SH-SY5Y (cell line): Measurements from ENCODE around the gene GALC.

Experiments
- GATA2 ChIP-seq: IDR thresholded peaks from 2 replicates; pipeline ENCODE4 v1.6.1; 2011; ENCODE audit warnings: mild to moderate bottlenecking, low read depth, low read length
- GATA3 ChIP-seq: IDR thresholded peaks from 2 replicates; pipeline ENCODE4 v1.6.1; 2011; ENCODE audit warnings: low read depth, mild to moderate bottlenecking, low read length, moderate library complexity

GALC gene

DNA sequence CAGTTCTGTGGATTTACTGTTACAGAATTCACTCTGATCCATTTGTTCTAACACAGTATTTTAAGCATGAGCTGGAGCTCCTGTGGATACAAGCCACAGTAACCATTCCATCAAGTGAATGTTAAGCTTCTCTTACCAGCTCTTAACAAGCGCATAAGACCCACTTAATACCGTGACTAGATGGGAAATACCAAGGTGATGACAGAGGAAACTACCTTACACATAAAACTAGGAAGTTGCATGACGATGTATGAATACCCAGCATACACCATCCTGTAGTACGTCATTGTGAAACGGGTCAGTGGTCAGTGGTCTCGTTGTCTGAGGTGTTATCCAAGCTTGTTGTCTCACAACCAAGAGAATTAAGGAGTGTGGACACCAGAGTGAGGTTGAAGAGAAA is 2.0 kb upstream of the GALC start:
- TF ChIP-seq GATA3 (no peak), GATA2 (no peak)

DNA sequence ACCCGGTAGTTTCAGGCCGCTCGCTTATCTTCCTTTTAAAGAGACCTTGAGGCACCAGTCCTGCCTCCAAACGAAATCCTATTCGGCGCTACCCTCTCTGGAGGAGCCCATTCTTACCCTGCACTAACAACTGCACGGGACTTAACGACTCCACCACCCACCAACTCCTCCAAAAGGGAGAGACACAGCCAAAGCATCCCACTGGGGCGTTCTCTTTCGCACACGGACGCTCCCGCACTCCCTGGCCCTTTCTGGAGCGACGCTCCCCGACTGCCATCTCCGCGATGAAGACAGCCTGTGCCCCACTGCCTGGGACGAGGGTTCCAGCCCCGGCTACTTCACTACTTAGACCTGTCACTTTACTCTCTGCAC is 650 bp downstream of the GALC start:
- TF ChIP-seq GATA3 = no peak
- TF ChIP-seq GATA2 = no peak

- no peak for TF ChIP-seq GATA3
- no peak for TF ChIP-seq GATA2
These were observed 2.3 kb downstream of the GALC start for GRCh38 chr14:87990682-87991081.

GRCh38 chr14:87989956-87990299 is 3.1 kb downstream of the GALC start:
- TF ChIP-seq GATA3 (no peak), GATA2 (no peak)

GRCh38 chr14:87989221-87989955 is 3.6 kb downstream of the GALC start:
- TF ChIP-seq GATA3 (no peak), GATA2 (no peak)

DNA sequence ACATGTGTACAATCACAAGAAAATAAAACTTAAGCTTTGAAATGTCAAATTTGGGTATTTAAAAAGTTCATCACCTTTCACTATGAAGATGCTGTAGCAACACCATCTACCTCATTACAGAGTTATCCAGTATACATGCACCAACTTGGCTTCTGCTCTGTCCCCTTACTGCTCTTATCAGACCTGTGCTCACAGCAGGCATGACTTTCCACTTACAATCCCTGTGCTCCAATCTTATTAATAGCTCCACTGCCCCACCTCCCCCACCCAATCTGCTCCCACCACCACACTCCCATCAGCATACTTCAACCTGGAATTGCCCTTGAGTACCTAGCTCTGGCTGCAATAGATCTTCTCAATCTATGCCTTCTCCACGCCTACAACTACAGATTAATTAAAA is 13.3 kb downstream of the GALC start:
- no peak for TF ChIP-seq GATA3
- TF ChIP-seq GATA2 = no peak

GRCh38 chr14:87975636-87976035 is 17.3 kb downstream of the GALC start:
- TF ChIP-seq GATA2 (no peak), GATA3 (no peak)

- TF ChIP-seq GATA3 = no peak
- no peak for TF ChIP-seq GATA2
These were observed 22.0 kb downstream of the GALC start for GRCh38 chr14:87971010-87971409.

- TF ChIP-seq GATA3 (no peak), GATA2 (no peak)
These were observed 25.5 kb downstream of the GALC start for GRCh38 chr14:87967496-87967895.

GRCh38 chr14:87966816-87967215 is 26.2 kb downstream of the GALC start:
- TF ChIP-seq GATA3 (no peak), GATA2 (no peak)

- TF ChIP-seq GATA2 (no peak), GATA3 (no peak)
These were observed 31.7 kb downstream of the GALC start for GRCh38 chr14:87961246-87961645.

DNA sequence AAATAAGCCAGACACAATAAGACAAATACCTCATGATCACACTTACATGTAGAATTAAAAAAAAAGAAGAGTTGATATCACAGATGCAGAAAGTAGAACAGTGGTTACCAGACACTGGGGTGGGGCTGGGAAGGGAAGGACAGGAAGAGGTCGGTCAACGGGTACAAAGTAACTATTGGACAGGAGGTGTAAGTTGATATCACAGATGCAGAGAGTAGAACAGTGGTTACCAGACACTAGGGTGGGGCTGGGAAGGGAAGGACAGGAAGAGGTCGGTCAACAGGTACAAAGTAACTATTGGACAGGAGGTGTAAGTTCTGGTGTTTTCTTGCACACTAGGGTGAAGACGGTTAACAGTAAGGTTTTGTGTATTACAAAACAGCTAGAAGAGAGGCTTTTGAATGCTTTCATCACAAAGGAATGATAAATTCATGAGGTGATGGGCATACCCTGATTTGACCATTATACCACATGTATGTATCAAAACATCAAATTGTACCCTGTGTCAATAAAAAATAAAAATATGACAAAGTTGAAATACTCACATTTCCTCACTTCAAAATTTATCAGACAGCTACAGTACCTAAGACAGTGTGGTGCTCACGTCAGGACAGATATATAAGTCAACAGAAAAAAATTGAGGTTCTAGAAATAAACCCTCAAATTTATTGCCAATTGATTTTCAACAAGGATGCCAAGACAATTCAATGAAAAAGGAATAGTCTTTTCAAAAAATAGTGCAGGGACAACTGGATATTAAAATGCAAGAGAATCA is 32.8 kb downstream of the GALC start:
- TF ChIP-seq GATA3 = no peak
- no peak for TF ChIP-seq GATA2

DNA sequence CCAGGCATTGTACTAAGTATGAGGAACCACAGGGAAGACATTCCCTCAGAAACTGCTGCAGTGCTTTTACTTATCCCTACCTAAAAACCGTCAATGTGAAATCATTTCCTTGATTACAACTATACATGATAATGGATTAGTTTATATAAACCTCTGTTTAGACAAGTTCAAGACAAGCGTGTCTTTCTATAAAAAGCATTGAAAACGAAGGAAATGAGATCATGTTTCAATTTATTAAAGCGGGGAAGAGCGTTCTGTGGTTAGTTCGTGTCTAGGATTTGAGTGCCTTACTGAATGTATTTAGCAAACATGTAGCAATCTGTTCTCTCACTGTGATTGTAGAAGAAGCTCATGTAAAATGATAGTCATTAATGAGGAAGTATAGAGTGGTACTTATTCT is 37.5 kb downstream of the GALC start:
- TF ChIP-seq GATA2 (no peak), GATA3 (no peak)

DNA sequence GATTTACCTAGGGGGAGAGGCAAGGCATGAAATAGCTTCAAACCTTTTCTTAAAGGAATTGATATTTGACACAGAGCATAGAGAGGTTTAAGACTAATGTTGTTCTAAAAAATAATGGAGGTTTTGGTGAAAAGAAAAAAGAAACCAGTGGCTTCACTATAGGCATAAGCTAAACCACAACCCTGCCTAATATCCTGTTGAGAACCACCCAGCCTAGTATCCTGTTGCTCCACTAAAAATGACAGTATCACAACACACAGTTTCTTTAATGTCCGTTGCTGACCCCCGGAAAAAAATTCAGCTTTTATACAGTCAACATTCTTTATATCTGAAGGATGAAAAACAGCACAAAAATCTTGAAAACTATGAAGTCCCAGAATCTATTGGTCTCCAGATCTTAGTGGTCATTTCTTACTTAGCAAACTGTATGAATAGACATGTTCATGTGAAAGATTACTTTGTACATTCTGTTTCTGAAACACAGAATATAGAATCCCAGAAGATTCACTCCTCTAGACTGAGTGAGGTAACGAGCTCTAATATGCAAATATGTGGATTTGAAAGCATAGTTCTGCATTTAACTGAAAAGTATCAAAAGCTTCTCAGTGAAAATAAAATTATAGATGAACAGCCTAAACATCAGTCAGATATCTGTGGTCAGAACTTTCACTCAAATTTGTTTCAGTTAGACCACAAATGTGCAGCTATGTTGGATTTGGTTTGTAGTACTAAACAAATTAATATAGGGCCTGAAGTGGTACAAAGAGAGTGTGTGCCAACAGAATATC is 40.5 kb downstream of the GALC start:
- TF ChIP-seq GATA2 (no peak), GATA3 (no peak)
